DOHH2 (cell line): Measurements from ENCODE around the gene RAD51B.

Experiments
- H3F3A ChIP-seq: fragments of 200-600 bp; sonication (generic), shearing (Covaris generic); 2 replicates; pipeline ENCODE4 v1.6.0; 2016; ENCODE audit warnings: antibody characterized with exemption, mild to moderate bottlenecking; ENCODE audit not compliant: control insufficient read depth, insufficient read depth
- H3K27ac ChIP-seq: fragments of 200-600 bp; sonication (generic); 2 replicates; pipeline ENCODE4 v1.5.1; 2014; ENCODE audit warnings: low read depth, mild to moderate bottlenecking, low read length, moderate library complexity
- H3K27me3 ChIP-seq: fragments of 200-600 bp; sonication (generic); 2 replicates; pipeline ENCODE4 v1.6.1; 2014; ENCODE audit warnings: mild to moderate bottlenecking, low read length, mixed read lengths; ENCODE audit not compliant: control insufficient read depth
- H3K36me3 ChIP-seq: fragments of 200-600 bp; sonication (generic); 2 replicates; pipeline ENCODE4 v1.6.1; 2014; ENCODE audit warnings: mild to moderate bottlenecking, low read length, moderate library complexity, mixed read lengths; ENCODE audit not compliant: control insufficient read depth
- H3K4me1 ChIP-seq: fragments of 200-600 bp; sonication (generic); 2 replicates; pipeline ENCODE4 v1.6.1; 2014; ENCODE audit warnings: mild to moderate bottlenecking, low read length, mixed read lengths; ENCODE audit not compliant: control insufficient read depth
- H3K4me2 ChIP-seq: fragments of 200-600 bp; sonication (generic); 2 replicates; pipeline ENCODE4 v1.6.0; 2014; ENCODE audit warnings: mild to moderate bottlenecking, low read length, moderate library complexity
- H3K4me3 ChIP-seq: fragments of 200-600 bp; sonication (generic); 2 replicates; pipeline ENCODE4 v1.5.1; 2014; ENCODE audit warnings: mild to moderate bottlenecking, low read length, mixed read lengths
- H3K79me2 ChIP-seq: fragments of 200-600 bp; sonication (generic); 2 replicates; pipeline ENCODE4 v1.6.1; 2014; ENCODE audit warnings: mild to moderate bottlenecking, low read length, mixed read lengths; ENCODE audit not compliant: control insufficient read depth
- H3K9me2 ChIP-seq: fragments of 200-600 bp; sonication (generic); replicated peaks from 2 replicates; pipeline ENCODE4 v1.6.1; 2014; ENCODE audit warnings: mild to moderate bottlenecking, low read length, mixed read lengths; ENCODE audit not compliant: control insufficient read depth
- H3K9me3 ChIP-seq: fragments of 200-600 bp; sonication (generic); 2 replicates; pipeline ENCODE4 v1.6.1; 2014; ENCODE audit warnings: antibody characterized with exemption, low read length, mixed read lengths; ENCODE audit not compliant: control insufficient read depth, insufficient read depth
- H4K20me1 ChIP-seq: fragments of 200-600 bp; sonication (generic); 2 replicates; pipeline ENCODE4 v1.6.0; 2014; ENCODE audit warnings: low read depth, mild to moderate bottlenecking, antibody characterized with exemption, low read length, moderate library complexity; ENCODE audit not compliant: control insufficient read depth, insufficient read depth
- CTCF ChIP-seq: fragments of 200-600 bp; sonication (generic); IDR thresholded peaks from one replicate; pipeline ENCODE4 v1.5.1; 2014; ENCODE audit warnings: antibody characterized with exemption, mild to moderate bottlenecking, low read depth, low read length; ENCODE audit not compliant: poor library complexity, severe bottlenecking
- EZH2phosphoT487 ChIP-seq: fragments of 200-600 bp; sonication (generic); IDR thresholded peaks from 2 replicates; pipeline ENCODE4 v1.6.1; 2017; ENCODE audit warnings: borderline replicate concordance, mild to moderate bottlenecking, antibody characterized with exemption, low read length, moderate library complexity, mixed read lengths

RAD51B gene

GRCh38 chr14:68139431-68140075 lies 320.0 kb downstream of the RAD51B start:
- no peaks in the 10 kb centered on the region for H3K27me3 ChIP-seq
- no peak overlapping the region for H3K4me2 ChIP-seq
- no peak overlapping the region for H3K27ac ChIP-seq
- H3K4me1 ChIP-seq, result no peaks in the 10 kb centered on the region
- H4K20me1 ChIP-seq, result no peaks in the 10 kb centered on the region
- H3K9me2 ChIP-seq, result no peaks in the 10 kb centered on the region; the same call in 1 of the 2 replicates
- no peaks in the 10 kb centered on the region for H3K9me3 ChIP-seq
- H3F3A ChIP-seq, result no peaks in the 10 kb centered on the region
- TF ChIP-seq EZH2phosphoT487 (no peak), CTCF (no peak)
- H3K4me3 ChIP-seq, result no peak overlapping the region
- no peaks in the 10 kb centered on the region; the same call in 1 of the 2 replicates for H3K36me3 ChIP-seq
- no peaks in the 10 kb centered on the region for H3K79me2 ChIP-seq

GRCh38 chr14:68140076-68140741 lies 320.6 kb downstream of the RAD51B start:
- H3F3A ChIP-seq, result no peaks in the 10 kb centered on the region
- H3K27me3 ChIP-seq, result no peaks in the 10 kb centered on the region
- no peak overlapping the region for H3K4me2 ChIP-seq
- H3K9me3 ChIP-seq, result no peaks in the 10 kb centered on the region
- H3K36me3 ChIP-seq, result no peaks in the 10 kb centered on the region; the same call in 1 of the 2 replicates
- H3K79me2 ChIP-seq, result no peaks in the 10 kb centered on the region
- no peak overlapping the region for H3K4me3 ChIP-seq
- no peaks in the 10 kb centered on the region for H3K4me1 ChIP-seq
- H3K27ac ChIP-seq, result no peak overlapping the region
- H4K20me1 ChIP-seq, result no peaks in the 10 kb centered on the region
- no peak for TF ChIP-seq EZH2phosphoT487
- no peak for TF ChIP-seq CTCF
- no peaks in the 10 kb centered on the region; the same call in 1 of the 2 replicates for H3K9me2 ChIP-seq

- H3K27me3 ChIP-seq, result no peaks in the 10 kb centered on the region
- no peak overlapping the region for H3K4me2 ChIP-seq
- H3F3A ChIP-seq, result no peaks in the 10 kb centered on the region
- H3K36me3 ChIP-seq, result no peaks in the 10 kb centered on the region
- no peaks in the 10 kb centered on the region for H3K79me2 ChIP-seq
- H3K4me1 ChIP-seq, result no peaks in the 10 kb centered on the region
- H4K20me1 ChIP-seq, result no peaks in the 10 kb centered on the region
- TF ChIP-seq CTCF, result no peak
- H3K9me2 ChIP-seq, result no peaks in the 10 kb centered on the region
- no peaks in the 10 kb centered on the region for H3K9me3 ChIP-seq
- no peak overlapping the region for H3K27ac ChIP-seq
- no peak overlapping the region for H3K4me3 ChIP-seq
Observed at GRCh38 chr14:68140806-68141205, 321.2 kb downstream of the RAD51B start.
